A673 (cell line): ENCODE data around the gene POU2AF2.

Experiments used
- CTCF ChIP-seq: fragments of 300-800, 200-600 bp; sonication (generic); conservative IDR thresholded peaks from 2 replicates; pipeline ENCODE4 v1.5.1; 2017; ENCODE audit warnings: low read depth, mild to moderate bottlenecking, antibody characterized with exemption, low read length, moderate library complexity, mixed read lengths
- EZH2 ChIP-seq: fragments of 200-600 bp; sonication (generic); IDR thresholded peaks from 2 replicates; pipeline ENCODE4 v1.6.1; 2017; ENCODE audit warnings: borderline replicate concordance, low read depth, mild to moderate bottlenecking, mixed read lengths, antibody characterized with exemption, low read length; ENCODE audit not compliant: poor library complexity, severe bottlenecking

- no peak for TF ChIP-seq CTCF
- no peak for TF ChIP-seq EZH2
Observed at GRCh38 chr11:111325259-111325658, 79.7 kb downstream of the POU2AF2 start.
